Stimulated activated CD8-positive, alpha-beta memory T cell treated with anti-CD3 and anti-CD28 coated beads, Interleukin-7, amount 100 ng/mL, for 24 hours (primary cell): ENCODE results near the gene NUDT16L1.
A peak's percentile ranks its signal among the peaks of the same experiment; 100 is the strongest.
"Not testable (repeated sequence)": the region's sequence is repeated elsewhere in the genome, so short reads cannot be mapped to it uniquely, and the experiment has no call there.

ENCODE experiments used
- DNase-seq: peaks from one replicate; pipeline ENCODE4 v3.0.0-alpha.2; 2020; ENCODE audit warnings: low read depth

The NUDT16L1 gene

GRCh38 chr16:4718466-4718865, 25.1 kb downstream of the NUDT16L1 start:
- no peak for DNase-seq

- no peak for DNase-seq
Measured at GRCh38 chr16:4723071-4723767, 29.9 kb downstream of the NUDT16L1 start.

GRCh38 chr16:4724661-4725270, 31.4 kb downstream of the NUDT16L1 start:
- DNase-seq, result no peak

GRCh38 chr16:4726616-4727015, 33.3 kb downstream of the NUDT16L1 start:
- no peak for DNase-seq

GRCh38 chr16:4728676-4729075, 35.3 kb downstream of the NUDT16L1 start:
- no peak for DNase-seq

GRCh38 chr16:4729876-4730275, 36.5 kb downstream of the NUDT16L1 start:
- no peak for DNase-seq

- no peak for DNase-seq
Measured at GRCh38 chr16:4733211-4733742, 39.9 kb downstream of the NUDT16L1 start.

GRCh38 chr16:4733747-4734062, 40.3 kb downstream of the NUDT16L1 start:
- peak; percentile 15 for DNase-seq

- peak; percentile 62 for DNase-seq
Measured at GRCh38 chr16:4734063-4734729, 40.8 kb downstream of the NUDT16L1 start, which contains the start of the genes ANKS3 and DNAAF8. TSS of gene ANKS3 (minus strand) at chr16:4734271. CDS start at chr16:4730149, 4,122 bp downstream. TSS of gene DNAAF8 (plus strand) at chr16:4734537. CDS start at chr16:4736515, 1,978 bp downstream.

GRCh38 chr16:4734730-4735535, 41.6 kb downstream of the NUDT16L1 start:
- peak; percentile 93 for DNase-seq

- DNase-seq, result no peak
Measured at GRCh38 chr16:4736546-4736945, 43.2 kb downstream of the NUDT16L1 start.

GRCh38 chr16:4737545-4737944, 44.2 kb downstream of the NUDT16L1 start:
- no peak for DNase-seq

GRCh38 chr16:4738370-4738769, 45.0 kb downstream of the NUDT16L1 start:
- not testable (repeated sequence) for DNase-seq

- DNase-seq, result no peak
Measured at GRCh38 chr16:4743226-4743878, 50.0 kb downstream of the NUDT16L1 start.

GRCh38 chr16:4744555-4745273, 51.4 kb downstream of the NUDT16L1 start:
- no peak for DNase-seq

GRCh38 chr16:4745274-4745569, 51.9 kb downstream of the NUDT16L1 start:
- DNase-seq, result no peak
